Measurements from ENCODE around the gene TWIST2. TPM values are rescaled to one million over a fixed set of nuclear protein-coding genes. Genes with fewer than 3 reads are reported as not detected.

The TWIST2 gene
- polyA plus RNA-seq, 2 donors = 1.8 to 5.2 TPM

GRCh38 chr2:238947243-238947760, 99.4 kb downstream of the TWIST2 start:
- Histone ChIP-seq H3K9me3 (ENCODE audit: control insufficient read depth in 2 of 2, insufficient read depth in 1 of 2, low read depth in 1 of 2, low read length in 1 of 2) (no peaks in the 10 kb centered on the region), H3K36me3 (ENCODE audit: control insufficient read depth in 2 of 2, insufficient read depth in 2 of 2, low read length in 1 of 2) (no peaks in the 10 kb centered on the region), H3K4me1 (ENCODE audit: control insufficient read depth in 2 of 2, insufficient read depth in 2 of 2, low read length in 1 of 2) (peaks cover 0 to 3% of the 10 kb centered on the region in 2 donors), H3K27me3 (ENCODE audit: control insufficient read depth in 1 of 2, insufficient read depth in 2 of 2, low read length in 2 of 2) (no peaks in the 10 kb centered on the region), H3K27ac (ENCODE audit: low read depth in 2 of 2, low read length in 1 of 2) (no peak overlapping the region), H3K4me3 (ENCODE audit: low read depth in 1 of 2, low read length in 2 of 2) (no peak overlapping the region)
- 90 to 94% methylated on average over 9 of the region's 9 CpGs for WGBS, 2 donors

GRCh38 chr2:238947920-238948710, 100.2 kb downstream of the TWIST2 start:
- WGBS, 2 donors = 50 to 51% methylated on average over 10 of the region's 10 CpGs
- no peaks in the 10 kb centered on the region for H3K27me3 ChIP-seq (ENCODE audit: control insufficient read depth in 1 of 2, insufficient read depth in 2 of 2, low read length in 2 of 2)

GRCh38 chr2:238948765-238949641, 101.1 kb downstream of the TWIST2 start:
- no peaks in the 10 kb centered on the region for H3K36me3 ChIP-seq (ENCODE audit: control insufficient read depth in 2 of 2, insufficient read depth in 2 of 2, low read length in 1 of 2)
- no peaks in the 10 kb centered on the region for H3K27me3 ChIP-seq (ENCODE audit: control insufficient read depth in 1 of 2, insufficient read depth in 2 of 2, low read length in 2 of 2)
- no peak overlapping the region for H3K27ac ChIP-seq (ENCODE audit: low read depth in 2 of 2, low read length in 1 of 2)
- no peaks in the 10 kb centered on the region for H3K9me3 ChIP-seq (ENCODE audit: control insufficient read depth in 2 of 2, insufficient read depth in 1 of 2, low read depth in 1 of 2, low read length in 1 of 2)
- no peak overlapping the region for H3K4me3 ChIP-seq (ENCODE audit: low read depth in 1 of 2, low read length in 2 of 2)
- H3K4me1 ChIP-seq (ENCODE audit: control insufficient read depth in 2 of 2, insufficient read depth in 2 of 2, low read length in 1 of 2) = peaks cover 0 to 3% of the 10 kb centered on the region in 2 donors
- 73 to 77% methylated on average over 7 of the region's 7 CpGs for WGBS, 2 donors

More at GRCh38 chr2:238947920-238948710, 100.2 kb downstream of the TWIST2 start:
- Histone ChIP-seq H3K27ac (ENCODE audit: low read depth in 2 of 2, low read length in 1 of 2) (peak overlapping the region; percentile 9 to 74), H3K9me3 (ENCODE audit: control insufficient read depth in 2 of 2, insufficient read depth in 1 of 2, low read depth in 1 of 2, low read length in 1 of 2) (no peaks in the 10 kb centered on the region), H3K4me3 (ENCODE audit: low read depth in 1 of 2, low read length in 2 of 2) (no peak overlapping the region), H3K36me3 (ENCODE audit: control insufficient read depth in 2 of 2, insufficient read depth in 2 of 2, low read length in 1 of 2) (no peaks in the 10 kb centered on the region), H3K4me1 (ENCODE audit: control insufficient read depth in 2 of 2, insufficient read depth in 2 of 2, low read length in 1 of 2) (peaks cover 0 to 3% of the 10 kb centered on the region in 2 donors)

- Histone ChIP-seq H3K27me3 (ENCODE audit: control insufficient read depth in 1 of 2, insufficient read depth in 2 of 2, low read length in 2 of 2) (no peaks in the 10 kb centered on the region), H3K36me3 (ENCODE audit: control insufficient read depth in 2 of 2, insufficient read depth in 2 of 2, low read length in 1 of 2) (no peaks in the 10 kb centered on the region), H3K4me3 (ENCODE audit: low read depth in 1 of 2, low read length in 2 of 2) (no peak overlapping the region), H3K27ac (ENCODE audit: low read depth in 2 of 2, low read length in 1 of 2) (no peak overlapping the region), H3K9me3 (ENCODE audit: control insufficient read depth in 2 of 2, insufficient read depth in 1 of 2, low read depth in 1 of 2, low read length in 1 of 2) (no peaks in the 10 kb centered on the region), H3K4me1 (ENCODE audit: control insufficient read depth in 2 of 2, insufficient read depth in 2 of 2, low read length in 1 of 2) (peaks cover 0 to 3% of the 10 kb centered on the region in 2 donors)
- 77 to 83% methylated on average over 10 of the region's 10 CpGs for WGBS, 2 donors
Measured at GRCh38 chr2:238949710-238950345, 101.9 kb downstream of the TWIST2 start.

- 85 to 93% methylated on average over 12 to 13 of the region's 13 CpGs for WGBS, 2 donors
- H3K9me3 ChIP-seq (ENCODE audit: control insufficient read depth in 2 of 2, insufficient read depth in 1 of 2, low read depth in 1 of 2, low read length in 1 of 2) = no peaks in the 10 kb centered on the region
- no peak overlapping the region for H3K4me3 ChIP-seq (ENCODE audit: low read depth in 1 of 2, low read length in 2 of 2)
- H3K4me1 ChIP-seq (ENCODE audit: control insufficient read depth in 2 of 2, insufficient read depth in 2 of 2, low read length in 1 of 2) = peaks cover 0 to 3% of the 10 kb centered on the region in 2 donors
- no peaks in the 10 kb centered on the region for H3K36me3 ChIP-seq (ENCODE audit: control insufficient read depth in 2 of 2, insufficient read depth in 2 of 2, low read length in 1 of 2)
- no peak overlapping the region for H3K27ac ChIP-seq (ENCODE audit: low read depth in 2 of 2, low read length in 1 of 2)
- no peaks in the 10 kb centered on the region for H3K27me3 ChIP-seq (ENCODE audit: control insufficient read depth in 1 of 2, insufficient read depth in 2 of 2, low read length in 2 of 2)
Measured at GRCh38 chr2:238950551-238950950, 102.7 kb downstream of the TWIST2 start.

GRCh38 chr2:238952261-238952919, 104.5 kb downstream of the TWIST2 start:
- WGBS, 2 donors = 65 to 71% methylated on average over 5 of the region's 5 CpGs
- H3K36me3 ChIP-seq (ENCODE audit: control insufficient read depth in 2 of 2, insufficient read depth in 2 of 2, low read length in 1 of 2) = no peaks in the 10 kb centered on the region
- H3K9me3 ChIP-seq (ENCODE audit: control insufficient read depth in 2 of 2, insufficient read depth in 1 of 2, low read depth in 1 of 2, low read length in 1 of 2) = no peaks in the 10 kb centered on the region
- no peak overlapping the region for H3K4me3 ChIP-seq (ENCODE audit: low read depth in 1 of 2, low read length in 2 of 2)
- H3K27ac ChIP-seq (ENCODE audit: low read depth in 2 of 2, low read length in 1 of 2) = no peak overlapping the region
- H3K27me3 ChIP-seq (ENCODE audit: control insufficient read depth in 1 of 2, insufficient read depth in 2 of 2, low read length in 2 of 2) = no peaks in the 10 kb centered on the region
- peaks cover 0 to 3% of the 10 kb centered on the region in 2 donors for H3K4me1 ChIP-seq (ENCODE audit: control insufficient read depth in 2 of 2, insufficient read depth in 2 of 2, low read length in 1 of 2)

- no peak overlapping the region for H3K4me3 ChIP-seq (ENCODE audit: low read depth in 1 of 2, low read length in 2 of 2)
- H3K4me1 ChIP-seq (ENCODE audit: control insufficient read depth in 2 of 2, insufficient read depth in 2 of 2, low read length in 1 of 2) = no peaks in the 10 kb centered on the region
- H3K36me3 ChIP-seq (ENCODE audit: control insufficient read depth in 2 of 2, insufficient read depth in 2 of 2, low read length in 1 of 2) = no peaks in the 10 kb centered on the region
- no peak overlapping the region for H3K27ac ChIP-seq (ENCODE audit: low read depth in 2 of 2, low read length in 1 of 2)
- WGBS, 2 donors = 69 to 74% methylated on average over 12 of the region's 12 CpGs
- H3K9me3 ChIP-seq (ENCODE audit: control insufficient read depth in 2 of 2, insufficient read depth in 1 of 2, low read depth in 1 of 2, low read length in 1 of 2) = no peaks in the 10 kb centered on the region
- no peaks in the 10 kb centered on the region for H3K27me3 ChIP-seq (ENCODE audit: control insufficient read depth in 1 of 2, insufficient read depth in 2 of 2, low read length in 2 of 2)
Measured at GRCh38 chr2:238954841-238955591, 107.1 kb downstream of the TWIST2 start.

GRCh38 chr2:238955648-238956531, 108.0 kb downstream of the TWIST2 start:
- H3K27me3 ChIP-seq (ENCODE audit: control insufficient read depth in 1 of 2, insufficient read depth in 2 of 2, low read length in 2 of 2) = no peaks in the 10 kb centered on the region
- no peaks in the 10 kb centered on the region for H3K9me3 ChIP-seq (ENCODE audit: control insufficient read depth in 2 of 2, insufficient read depth in 1 of 2, low read depth in 1 of 2, low read length in 1 of 2)
- no peaks in the 10 kb centered on the region for H3K4me1 ChIP-seq (ENCODE audit: control insufficient read depth in 2 of 2, insufficient read depth in 2 of 2, low read length in 1 of 2)
- no peaks in the 10 kb centered on the region for H3K36me3 ChIP-seq (ENCODE audit: control insufficient read depth in 2 of 2, insufficient read depth in 2 of 2, low read length in 1 of 2)
- H3K27ac ChIP-seq (ENCODE audit: low read depth in 2 of 2, low read length in 1 of 2) = no peak overlapping the region
- H3K4me3 ChIP-seq (ENCODE audit: low read depth in 1 of 2, low read length in 2 of 2) = no peak overlapping the region
- WGBS, 2 donors = 69 to 77% methylated on average over 10 of the region's 10 CpGs

Measured in esophagus (tissue), 2 donors.